Fibroblast of pulmonary artery (primary cell): ENCODE data around the gene AOPEP.

ENCODE experiments used
- DNase-seq: peaks from one replicate; pipeline ENCODE4 v3.0.0-alpha.2; 2010; ENCODE audit warnings: low read depth
- H3K4me3 ChIP-seq: replicated peaks from 2 replicates; pipeline ENCODE4 v1.5.1; 2011; ENCODE audit warnings: low read depth, mild to moderate bottlenecking, control low read depth, low read length, moderate library complexity
- CTCF ChIP-seq: IDR thresholded peaks from 2 replicates; pipeline ENCODE4 v1.5.1; 2011; ENCODE audit warnings: mild to moderate bottlenecking, control low read depth, low read length, inconsistent platforms; ENCODE audit errors: missing control alignments

The AOPEP gene

GRCh38 chr9:94941211-94941875, 214.8 kb downstream of the AOPEP start:
- no peak overlapping the region for H3K4me3 ChIP-seq
- peak; percentile 29 for DNase-seq

GRCh38 chr9:94944626-94945025, 218.1 kb downstream of the AOPEP start:
- no peak overlapping the region for H3K4me3 ChIP-seq
- DNase-seq: no peak
- TF ChIP-seq CTCF: no peak

More at GRCh38 chr9:94941211-94941875, 214.8 kb downstream of the AOPEP start:
- TF ChIP-seq CTCF: no peak

GRCh38 chr9:94945197-94946144, 219.0 kb downstream of the AOPEP start:
- TF ChIP-seq CTCF: no peak
- H3K4me3 ChIP-seq: no peak overlapping the region
- DNase-seq: peak; percentile 85

GRCh38 chr9:94946256-94946655, 219.8 kb downstream of the AOPEP start:
- TF ChIP-seq CTCF: no peak
- no peak overlapping the region for H3K4me3 ChIP-seq
- DNase-seq: no peak

- no peak overlapping the region for H3K4me3 ChIP-seq
- TF ChIP-seq CTCF: no peak
- DNase-seq: no peak
Measured at GRCh38 chr9:94948567-94949235, 222.2 kb downstream of the AOPEP start.

GRCh38 chr9:94949370-94949769, 222.9 kb downstream of the AOPEP start:
- no peak for TF ChIP-seq CTCF
- no peak overlapping the region for H3K4me3 ChIP-seq
- no peak for DNase-seq
